Measurements from ENCODE around the gene GALNS. TPM values are rescaled to one million over a fixed set of nuclear protein-coding genes. Genes with fewer than 3 reads are reported as not detected.
"Not testable (repeated sequence)": the region's sequence is repeated elsewhere in the genome, so short reads cannot be mapped to it uniquely, and the experiment has no call there.

GALNS gene, protein sequence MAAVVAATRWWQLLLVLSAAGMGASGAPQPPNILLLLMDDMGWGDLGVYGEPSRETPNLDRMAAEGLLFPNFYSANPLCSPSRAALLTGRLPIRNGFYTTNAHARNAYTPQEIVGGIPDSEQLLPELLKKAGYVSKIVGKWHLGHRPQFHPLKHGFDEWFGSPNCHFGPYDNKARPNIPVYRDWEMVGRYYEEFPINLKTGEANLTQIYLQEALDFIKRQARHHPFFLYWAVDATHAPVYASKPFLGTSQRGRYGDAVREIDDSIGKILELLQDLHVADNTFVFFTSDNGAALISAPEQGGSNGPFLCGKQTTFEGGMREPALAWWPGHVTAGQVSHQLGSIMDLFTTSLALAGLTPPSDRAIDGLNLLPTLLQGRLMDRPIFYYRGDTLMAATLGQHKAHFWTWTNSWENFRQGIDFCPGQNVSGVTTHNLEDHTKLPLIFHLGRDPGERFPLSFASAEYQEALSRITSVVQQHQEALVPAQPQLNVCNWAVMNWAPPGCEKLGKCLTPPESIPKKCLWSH
- total RNA-seq (2014; rRNA removed; shearing (Covaris generic)) = 23.9 and 32.1 TPM in 2 replicates

- peak; percentile 88 for DNase-seq (ENCODE audit: low read depth)
Measured at GRCh38 chr16:88856828-88857727, at the start of gene GALNS, which contains the start of gene TRAPPC2L. GALNS (minus strand) TSS chr16:88856947; CDS start chr16:88856877, 70 bp downstream. TRAPPC2L (plus strand) TSS chr16:88857127; CDS start chr16:88857151, 24 bp downstream.

GRCh38 chr16:88906020-88906419 lies 49.3 kb upstream of the GALNS start:
- DNase-seq (ENCODE audit: low read depth) = no peak

DNA sequence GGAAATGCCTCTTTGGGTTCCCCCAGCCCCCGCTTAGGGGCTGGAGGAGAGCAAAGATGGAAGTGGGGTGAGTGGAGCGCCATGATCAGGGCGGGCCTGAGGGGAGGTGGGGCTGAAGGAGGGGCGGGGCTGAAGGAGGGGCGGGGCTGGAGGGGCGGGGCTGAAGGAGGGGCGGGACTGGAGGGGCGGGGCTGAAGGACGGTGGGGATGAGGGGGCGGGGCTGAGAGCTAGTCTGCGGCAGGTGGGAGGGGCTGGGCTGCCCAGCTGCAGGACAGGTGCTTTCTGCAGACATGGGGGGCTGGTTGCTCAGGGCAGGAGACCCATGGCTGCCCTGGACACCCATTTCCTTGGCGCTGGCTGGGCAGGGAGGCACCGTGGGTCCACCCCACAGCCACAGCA lies 48.8 kb upstream of the GALNS start:
- no peak for DNase-seq (ENCODE audit: low read depth)

DNA sequence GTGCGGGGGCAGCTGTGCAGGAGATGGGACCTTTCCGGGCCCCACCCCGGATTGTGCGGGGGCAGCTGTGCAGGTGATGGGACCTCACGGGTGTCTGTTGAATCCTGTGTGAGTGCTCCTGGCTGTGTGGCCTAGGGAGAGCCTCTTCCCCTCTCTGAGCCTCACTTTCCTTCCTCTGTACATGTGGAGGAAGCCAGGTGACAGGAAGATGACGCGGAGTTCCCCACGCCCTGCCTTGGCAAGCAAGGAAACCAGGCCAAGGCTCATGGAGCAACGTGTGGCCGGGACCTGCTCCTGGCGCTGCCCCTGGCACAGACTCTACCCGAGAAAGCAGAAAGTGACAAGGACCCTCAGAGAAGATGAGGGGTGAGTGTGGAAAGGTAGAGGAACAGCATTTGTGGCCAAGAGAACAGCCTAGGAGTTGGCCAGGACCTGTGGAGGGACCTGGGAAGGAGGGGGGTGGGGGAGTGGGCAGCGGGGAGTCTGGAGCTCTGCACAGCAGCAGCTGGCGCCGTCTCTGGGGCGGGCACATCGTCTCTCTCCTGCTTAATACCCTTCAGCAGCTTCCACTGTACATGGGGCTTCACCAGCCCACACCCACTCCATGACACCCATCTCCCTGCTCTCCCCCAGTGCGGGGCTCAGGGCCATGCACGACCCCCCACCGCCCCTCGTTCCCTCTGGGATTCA lies 48.1 kb upstream of the GALNS start:
- DNase-seq (ENCODE audit: low read depth) = no peak

DNA sequence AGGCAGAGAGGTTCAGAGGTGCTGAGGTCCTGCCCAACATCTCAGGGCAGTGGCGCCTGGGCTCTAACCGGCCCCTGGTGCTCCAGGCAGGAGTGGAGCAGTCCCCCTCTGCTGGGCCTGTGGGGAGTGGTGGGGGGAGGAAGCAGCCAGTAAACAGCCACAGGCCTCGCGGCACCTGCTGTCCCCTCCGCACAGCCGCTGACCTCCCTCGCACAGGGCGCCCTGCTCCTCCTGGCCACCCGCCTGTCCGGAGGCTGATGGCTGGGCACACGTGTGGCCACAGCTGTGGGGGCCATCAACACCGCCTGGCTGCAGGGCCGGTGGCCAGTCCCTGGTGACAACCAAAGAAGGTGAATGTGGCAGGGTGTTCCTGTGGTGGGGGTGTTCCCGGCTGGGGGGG lies 46.5 kb upstream of the GALNS start:
- no peak for DNase-seq (ENCODE audit: low read depth)

DNA sequence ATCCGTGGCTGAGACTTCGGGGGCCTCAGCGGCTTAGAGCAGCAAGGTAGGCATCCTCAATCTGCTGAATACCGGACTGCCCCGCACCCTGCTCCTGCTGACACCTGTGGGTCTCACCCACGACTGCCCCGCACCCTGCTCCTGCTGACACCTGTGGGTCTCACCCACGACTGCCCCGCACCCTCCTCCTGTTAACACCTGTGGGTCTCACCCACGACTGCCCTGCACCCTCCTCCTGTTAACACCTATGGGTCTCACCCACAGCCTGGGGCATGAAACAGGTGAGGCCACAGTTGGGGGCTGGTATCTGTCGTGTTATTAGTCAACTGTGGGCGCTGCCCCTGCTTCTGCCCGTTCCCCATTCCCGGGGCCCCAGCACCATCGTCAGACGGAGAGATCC lies 46.0 kb upstream of the GALNS start:
- no peak for DNase-seq (ENCODE audit: low read depth)

GRCh38 chr16:88901718-88902337 lies 45.1 kb upstream of the GALNS start:
- DNase-seq (ENCODE audit: low read depth) = no peak

DNA sequence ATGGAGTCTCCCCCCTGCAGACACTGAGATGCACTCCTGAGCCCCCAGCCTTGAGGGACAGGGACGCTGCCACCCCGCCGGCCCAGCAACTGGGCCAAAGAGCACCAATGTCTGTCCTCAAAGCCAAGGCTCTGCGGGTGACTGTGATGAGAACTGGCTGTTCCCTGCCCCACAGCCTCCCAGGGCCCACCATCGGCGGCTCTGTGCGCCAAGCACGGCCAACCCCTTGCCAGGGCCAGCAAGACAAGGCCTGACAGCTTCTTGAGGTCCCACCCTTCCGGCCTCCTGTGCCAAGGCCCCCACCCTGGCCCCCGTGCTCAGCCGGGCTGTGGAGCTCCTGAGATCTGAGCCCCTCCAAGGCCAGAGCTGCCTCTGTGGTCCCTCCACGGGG lies 43.9 kb upstream of the GALNS start:
- DNase-seq (ENCODE audit: low read depth) = no peak

DNA sequence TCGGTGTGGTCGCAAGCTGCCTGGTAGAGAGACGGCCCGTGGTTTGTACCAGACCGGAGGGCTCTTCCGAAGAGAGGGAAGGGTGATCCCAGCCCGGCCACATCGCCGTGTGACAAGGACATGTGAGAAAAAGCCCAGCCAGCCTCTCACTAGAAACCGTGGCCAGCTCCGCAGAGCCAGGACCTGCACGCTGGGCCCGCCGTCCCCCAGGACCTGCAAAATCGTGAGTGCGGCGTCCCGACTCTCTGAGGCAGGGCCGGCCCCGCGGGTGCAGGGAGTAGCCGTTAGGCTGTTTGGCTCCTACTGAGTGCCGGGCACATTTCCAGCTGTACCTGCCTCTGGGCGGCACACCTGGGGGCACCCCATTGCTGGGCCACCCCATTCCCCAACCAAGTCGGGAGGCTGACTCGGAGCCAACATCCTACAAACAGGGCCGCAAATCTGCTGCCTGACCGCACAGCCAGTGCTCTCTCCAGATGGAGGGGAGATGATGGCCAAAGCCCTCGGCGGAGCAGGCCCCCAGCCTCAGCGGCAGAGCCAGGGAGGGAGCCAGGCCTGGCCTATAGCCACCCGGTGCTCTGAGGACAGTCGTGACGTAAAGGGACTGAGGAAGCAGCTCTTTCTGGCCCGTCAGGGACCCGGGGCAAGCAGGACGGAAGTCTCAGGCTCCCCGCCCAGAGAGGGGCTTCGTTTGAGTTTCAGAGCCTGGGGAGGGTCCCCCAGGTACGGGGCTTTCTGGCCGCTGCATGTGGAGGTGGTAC lies 43.3 kb upstream of the GALNS start:
- DNase-seq (ENCODE audit: low read depth) = no peak

DNA sequence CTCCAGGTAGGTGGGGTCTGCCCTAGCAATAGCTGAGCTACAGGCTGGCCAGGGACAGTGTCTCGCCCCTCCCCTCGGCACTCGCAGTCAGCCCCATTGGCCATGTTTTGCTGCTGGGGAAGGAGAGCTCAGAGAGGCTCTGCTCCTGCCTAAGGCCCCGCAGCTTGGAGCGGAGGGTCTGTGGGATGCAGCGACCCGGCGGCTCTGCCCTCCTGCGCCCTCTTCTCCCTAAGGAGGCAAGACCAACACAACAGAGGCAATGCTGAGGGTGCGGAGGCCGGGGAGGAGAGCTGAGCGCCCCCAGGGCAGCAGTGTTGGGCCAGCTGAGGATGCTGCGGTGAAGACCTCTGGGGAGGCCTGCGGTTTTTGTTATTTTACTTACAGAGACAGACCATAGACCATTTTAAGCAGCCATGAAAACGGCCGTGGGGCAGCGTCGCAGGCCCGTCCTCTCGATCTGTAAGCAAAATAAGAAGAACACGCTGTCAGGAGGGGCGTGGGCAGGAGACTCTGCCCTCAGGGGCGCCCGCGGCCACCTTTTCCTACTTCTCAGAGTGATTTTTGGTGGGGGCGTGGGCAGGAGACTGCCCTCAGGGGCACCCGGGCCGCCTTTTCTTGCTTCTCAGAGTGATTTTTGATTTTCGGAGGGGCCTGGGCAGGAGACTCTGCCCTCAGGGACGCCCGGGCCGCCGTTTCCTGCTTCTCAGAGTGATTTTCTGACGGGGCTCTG lies 41.1 kb upstream of the GALNS start:
- peak; percentile 52 for DNase-seq (ENCODE audit: low read depth)

DNA sequence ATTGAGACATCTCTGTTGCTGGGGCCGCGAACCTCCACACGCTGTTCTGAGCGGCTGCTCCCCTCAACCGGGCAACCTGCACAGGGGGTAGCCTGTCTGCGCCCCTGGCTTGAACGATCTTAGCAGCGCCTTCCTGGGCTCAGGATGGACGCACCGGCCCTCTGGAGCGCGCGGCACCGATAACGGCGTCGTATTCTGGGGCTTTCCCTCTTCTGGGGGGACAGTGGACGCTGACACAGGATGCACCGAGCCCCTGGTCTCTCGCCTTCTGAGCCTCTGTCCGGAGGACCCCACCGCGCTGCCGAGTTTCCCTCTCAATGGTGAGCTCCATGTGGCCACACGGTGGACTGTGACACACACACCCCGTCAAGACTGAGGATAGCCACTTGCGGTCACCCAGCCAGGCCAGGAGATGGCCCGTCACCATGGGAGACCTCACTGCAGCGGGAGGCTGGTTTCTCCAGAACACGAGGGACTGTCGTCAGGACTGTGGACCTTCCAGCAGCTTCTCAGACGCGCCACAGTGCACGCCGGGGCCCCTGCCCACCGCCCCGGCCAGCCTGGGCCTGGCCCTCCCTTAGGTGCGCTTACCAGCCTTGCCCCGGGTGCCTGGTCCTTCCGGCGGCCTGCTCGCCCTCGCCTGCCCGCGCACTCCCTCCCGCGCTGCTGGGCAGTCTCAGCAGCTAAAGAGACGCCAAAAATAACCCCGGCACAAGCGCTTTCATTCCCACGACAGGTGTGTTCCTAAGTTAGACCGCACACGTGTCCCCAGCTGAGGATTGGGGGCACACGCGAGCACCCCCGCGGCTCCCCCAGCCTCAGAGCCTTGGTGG lies 39.7 kb upstream of the GALNS start:
- DNase-seq (ENCODE audit: low read depth) = no peak

GRCh38 chr16:88895335-88895734 lies 38.6 kb upstream of the GALNS start:
- DNase-seq (ENCODE audit: low read depth) = no peak

DNA sequence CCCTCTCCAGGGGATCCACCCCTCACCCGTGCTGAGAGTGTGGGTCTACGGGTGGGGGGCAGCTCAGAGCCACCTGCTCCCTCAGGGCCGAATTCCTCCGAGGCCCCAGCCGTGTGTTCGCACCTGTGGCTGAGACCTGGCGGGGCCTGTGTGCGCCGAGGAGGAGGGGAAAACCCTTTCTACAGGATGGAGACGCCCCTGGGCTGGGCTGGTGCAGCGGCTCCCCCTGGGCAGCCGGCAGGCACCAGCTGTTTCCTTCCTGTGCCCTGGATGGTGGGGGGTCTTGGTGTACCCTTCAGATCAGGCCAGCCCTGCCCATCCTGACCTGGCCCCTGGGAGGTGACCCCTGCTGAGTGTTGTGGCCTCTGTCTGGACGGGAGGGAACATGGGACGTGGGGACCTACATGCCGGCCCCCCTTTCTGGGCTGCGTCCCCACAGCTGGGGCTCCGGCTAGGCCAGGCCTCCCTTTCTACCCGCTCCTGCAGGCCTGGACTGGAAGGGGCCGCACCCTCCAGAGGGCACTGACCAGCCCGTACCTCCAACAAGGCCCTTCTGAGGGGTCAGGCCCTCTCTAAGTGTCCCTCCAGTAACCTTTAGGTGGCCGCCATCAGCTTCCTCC lies 38.0 kb upstream of the GALNS start:
- no peak for DNase-seq (ENCODE audit: low read depth)

- DNase-seq (ENCODE audit: low read depth) = not testable (repeated sequence)
Measured at GRCh38 chr16:88894266-88894665, 37.5 kb upstream of the GALNS start.

GRCh38 chr16:88893127-88893968 lies 36.6 kb upstream of the GALNS start:
- no peak for DNase-seq (ENCODE audit: low read depth)

GRCh38 chr16:88892065-88892464 lies 35.3 kb upstream of the GALNS start:
- DNase-seq (ENCODE audit: low read depth) = no peak

- no peak for DNase-seq (ENCODE audit: low read depth)
Measured at GRCh38 chr16:88891083-88891482, 34.3 kb upstream of the GALNS start.

All from RPMI7951 (cell line).